Measurements from ENCODE around the gene PITX3.
A peak's percentile ranks its signal among the peaks of the same experiment; 100 is the strongest.

The PITX3 gene

GRCh38 chr10:102283890-102284289 lies 42.6 kb upstream of the PITX3 start (continued):
- no peak for TF ChIP-seq PRDM10 (tag by site-specific recombination; IDR thresholded peaks at IDR 0.05)
- TF ChIP-seq ZBTB21 (tag by site-specific recombination; IDR thresholded peaks at IDR 0.05): no peak
- TF ChIP-seq ZBTB44 (tag by site-specific recombination; IDR thresholded peaks at IDR 0.05): no peak
- TF ChIP-seq ZNF792 (tag by site-specific recombination; IDR thresholded peaks at IDR 0.05): no peak
- TF ChIP-seq ZNF521 (tag by site-specific recombination; IDR thresholded peaks at IDR 0.05): no peak
- no peak for TF ChIP-seq ZNF16 (tag by site-specific recombination; IDR thresholded peaks at IDR 0.05; ENCODE audit: low read depth)

- H3K4me3 ChIP-seq (ENCODE audit: low read depth, low read length): no peak overlapping the region
- POLR2A ChIA-PET: no interaction called here
- no peak for TF ChIP-seq ZXDB (tag by site-specific recombination; IDR thresholded peaks at IDR 0.05)
- no peak for TF ChIP-seq ZNF626 (tag by site-specific recombination; IDR thresholded peaks at IDR 0.05)
- no peak for TF ChIP-seq ZNF600 (tag by site-specific recombination; IDR thresholded peaks at IDR 0.05)
- TF ChIP-seq HOXD13 (CRISPR knock-in tag; IDR thresholded peaks at IDR 0.05; ENCODE audit: borderline replicate concordance): no peak
- TF ChIP-seq SCRT2 (tag by site-specific recombination; IDR thresholded peaks at IDR 0.05): peak; percentile 56; the same call in 1 of the 2 replicates
- TF ChIP-seq ZNF133 (tag by site-specific recombination; IDR thresholded peaks at IDR 0.05): no peak
- no peak for TF ChIP-seq ZNF114 (tag by site-specific recombination; IDR thresholded peaks at IDR 0.05)
- peaks cover 13% of the 10 kb centered on the region; the same call in 1 of the 2 replicates for H3K4me1 ChIP-seq (ENCODE audit: control insufficient read depth, insufficient read depth, low read length)
- CTCF ChIA-PET: interaction anchor here (0.6 to 1.9 kb wide), 6 partner anchors 10 to 195 kb away, joined by 3 to 5 read pairs (median 3); no protein-coding TSS in a partner anchor
- no peaks in the 10 kb centered on the region for H3K9me3 ChIP-seq (ENCODE audit: control insufficient read depth, insufficient read depth, low read depth, low read length)
- H3K27ac ChIP-seq (ENCODE audit: extremely low read depth, low read depth, low read length): no peak overlapping the region
- H3K36me3 ChIP-seq (ENCODE audit: control insufficient read depth in 2 of 2, insufficient read depth in 1 of 2, low read length in 2 of 2): no peaks in the 10 kb centered on the region; a peak in 2 of 3 replicates
Observed at GRCh38 chr10:102283488-102283887, 42.2 kb upstream of the PITX3 start.

GRCh38 chr10:102281102-102281487 lies 39.8 kb upstream of the PITX3 start:
- Histone ChIP-seq H3K4me3 (ENCODE audit: low read depth, low read length) (no peak overlapping the region), H3K36me3 (ENCODE audit: control insufficient read depth in 2 of 2, insufficient read depth in 1 of 2, low read length in 2 of 2) (peaks cover 0 to 7% of the 10 kb centered on the region in 2 experiments; a peak in 1 of 3 replicates), H3K9me3 (ENCODE audit: control insufficient read depth, insufficient read depth, low read depth, low read length) (no peaks in the 10 kb centered on the region), H3K4me1 (ENCODE audit: control insufficient read depth, insufficient read depth, low read length) (peaks cover 13% of the 10 kb centered on the region; the same call in 1 of the 2 replicates), H3K27ac (ENCODE audit: extremely low read depth, low read depth, low read length) (no peak overlapping the region)
- ChIA-PET POLR2A (no interaction called here), CTCF (interaction anchor here (0.7 kb wide), 1 partner anchor 226 kb away, joined by 3 read pairs; no protein-coding TSS in a partner anchor)
- TF ChIP-seq ZNF664 (tag by site-specific recombination; IDR thresholded peaks at IDR 0.05) (no peak), MYNN (tag by site-specific recombination; IDR thresholded peaks at IDR 0.05; ENCODE audit: borderline replicate concordance) (no peak), OVOL3 (tag by site-specific recombination; IDR thresholded peaks at IDR 0.05) (no peak), ZNF596 (tag by site-specific recombination; IDR thresholded peaks at IDR 0.05) (no peak), ZNF777 (tag by site-specific recombination; IDR thresholded peaks at IDR 0.05; ENCODE audit: borderline replicate concordance) (no peak), ZNF174 (tag by site-specific recombination; IDR thresholded peaks at IDR 0.05) (no peak), ZNF843 (tag by site-specific recombination; IDR thresholded peaks at IDR 0.05) (no peak), ZNF747 (tag by site-specific recombination; IDR thresholded peaks at IDR 0.05) (no peak), ZNF354C (tag by site-specific recombination; IDR thresholded peaks at IDR 0.05; ENCODE audit: borderline replicate concordance, low read depth) (no peak), ZNF518A (tag by site-specific recombination; conservative IDR thresholded peaks at IDR 0.05; ENCODE audit: low read depth) (no peak)

All from HEK293 (cell line).